ENCODE results near the gene CLCN7.

GRCh38 chr16:1424028-1424427 lies 50.8 kb downstream of the CLCN7 start:
- no peak for TF ChIP-seq CTCF (IDR thresholded peaks at IDR 0.05)
- no peak for TF ChIP-seq POLR2A (IDR thresholded peaks at IDR 0.05)
- TF ChIP-seq EP300 (IDR thresholded peaks at IDR 0.05) = no peak

All from ovary (tissue), 3 donors.